HTR-8/SVneo (cell line): ENCODE results near the gene TRIP12.
"Not testable (repeated sequence)": the region's sequence is repeated elsewhere in the genome, so short reads cannot be mapped to it uniquely, and the experiment has no call there.

Experiments used
- DNase-seq: peaks from one replicate; pipeline ENCODE4 v3.0.0; 2011; ENCODE audit warnings: low spot score, mixed read lengths; ENCODE audit not compliant: insufficient read length
- FAIRE-seq: peaks from 2 replicates; lab custom pipeline; 2011; peaks lifted over from hg19 to GRCh38; lab: Jason Lieb, UNC

The TRIP12 gene

GRCh38 chr2:229838729-229839128, 83.1 kb downstream of the TRIP12 start:
- no peak for FAIRE-seq
- DNase-seq, result no peak

GRCh38 chr2:229836847-229837246, 85.0 kb downstream of the TRIP12 start:
- FAIRE-seq (no peak), DNase-seq (no peak)

DNA sequence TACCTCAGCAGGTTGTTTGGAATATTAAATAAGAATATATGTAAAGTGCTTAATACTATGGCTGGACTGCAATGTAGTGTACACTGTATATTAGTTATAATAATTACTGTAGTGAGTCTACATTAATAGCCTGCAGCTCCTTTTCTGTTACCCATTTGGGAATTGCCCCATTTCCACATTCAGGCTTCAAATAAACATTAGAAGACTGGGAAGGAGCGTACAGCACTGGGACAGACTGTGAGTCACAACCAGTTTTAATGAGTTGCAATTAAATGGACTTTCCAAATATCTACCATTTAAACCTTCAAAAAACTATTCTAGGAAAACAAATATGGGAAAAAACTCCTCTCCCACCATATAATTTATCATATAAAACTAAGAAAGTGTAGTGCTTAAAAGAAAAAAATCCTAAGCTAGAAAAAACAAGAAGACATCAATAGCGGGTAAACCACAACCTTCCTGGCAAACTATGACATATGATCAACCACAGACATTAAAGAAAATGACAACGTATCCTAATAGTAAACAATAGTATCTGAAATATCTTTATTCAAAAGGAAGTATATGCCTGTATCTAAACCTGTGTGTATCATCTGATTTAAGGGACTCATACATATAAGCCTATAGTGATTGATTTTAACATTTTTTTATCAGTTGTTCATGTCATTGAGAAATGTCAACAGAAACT, 86.1 kb downstream of the TRIP12 start:
- FAIRE-seq (no peak), DNase-seq (no peak)

DNA sequence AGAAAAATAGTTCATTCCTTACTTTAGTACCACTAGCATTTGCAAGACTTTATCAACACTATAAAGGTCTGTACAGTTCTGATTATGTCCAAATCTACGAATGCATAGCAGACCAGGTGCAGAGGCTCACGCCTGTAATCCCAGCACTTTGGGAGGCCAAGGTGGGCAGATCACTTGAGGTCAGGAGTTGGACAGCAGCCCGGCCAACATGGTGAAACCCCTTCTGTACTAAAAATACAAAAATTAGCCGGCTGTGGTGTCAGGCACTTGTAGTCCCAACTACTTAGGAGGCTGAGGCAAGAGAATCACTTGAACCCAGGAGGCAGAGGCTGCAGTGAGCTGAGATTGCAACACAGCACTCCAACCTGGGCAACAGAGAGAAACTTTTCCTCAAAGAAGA, 87.4 kb downstream of the TRIP12 start:
- DNase-seq, FAIRE-seq: not testable (repeated sequence)

DNA sequence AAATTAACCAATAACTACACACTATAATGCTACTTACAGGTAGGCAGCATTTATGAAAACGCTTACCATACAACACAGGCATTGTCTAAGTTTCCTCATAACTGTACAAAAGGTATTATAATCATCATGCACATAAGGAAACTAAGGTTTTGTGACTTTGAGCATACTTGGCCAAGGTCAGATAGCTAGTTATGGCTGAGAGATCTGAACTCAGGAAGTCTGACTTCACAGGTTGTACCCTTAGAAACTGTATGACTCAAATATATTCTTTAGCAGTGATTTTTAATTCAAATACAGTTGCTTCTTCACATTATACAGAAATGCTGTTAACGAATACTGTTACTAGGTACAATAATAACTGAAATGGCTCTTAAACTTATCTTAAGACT, 89.3 kb downstream of the TRIP12 start:
- DNase-seq (no peak), FAIRE-seq (no peak)

DNA sequence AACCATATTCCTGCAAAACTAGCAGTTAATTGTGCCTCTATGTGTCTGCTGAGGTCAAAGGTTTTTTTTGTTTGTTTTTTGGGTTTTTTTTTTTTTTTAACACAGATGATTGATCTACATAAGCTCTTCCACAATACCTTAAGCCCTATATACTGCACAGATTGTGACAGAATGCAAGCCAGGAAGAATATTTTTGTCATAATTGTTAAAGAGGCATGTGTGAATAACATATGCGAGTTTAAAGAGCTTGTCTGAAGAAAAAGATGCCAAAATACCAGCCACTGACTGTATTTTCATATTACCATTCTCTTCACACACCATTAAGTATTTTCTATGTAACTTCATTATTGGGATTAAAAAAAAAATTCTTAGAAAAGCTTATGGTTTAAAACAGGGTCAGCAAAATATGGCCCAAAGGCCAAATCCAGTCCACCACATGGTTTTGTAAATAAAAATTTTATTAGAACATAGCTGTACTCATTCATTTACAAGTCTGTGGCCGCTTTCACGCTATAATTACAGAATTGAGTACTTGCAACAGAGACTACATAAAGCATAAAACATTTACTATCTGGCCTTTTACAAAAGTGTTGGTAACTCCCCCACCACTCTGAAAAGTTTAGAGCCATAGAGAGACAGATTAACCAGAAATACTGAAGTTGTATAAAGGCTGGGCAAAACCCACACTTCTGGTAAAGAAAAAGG, 89.9 kb downstream of the TRIP12 start:
- FAIRE-seq, result no peak

GRCh38 chr2:229825476-229825875, 96.3 kb downstream of the TRIP12 start:
- DNase-seq, result no peak
- no peak for FAIRE-seq

More for the DNA sequence above, 89.9 kb downstream of the TRIP12 start:
- no peak for DNase-seq

- no peak for FAIRE-seq
- no peak for DNase-seq
Observed at GRCh38 chr2:229821316-229821715, 100.5 kb downstream of the TRIP12 start.

GRCh38 chr2:229818230-229818629, 103.6 kb downstream of the TRIP12 start:
- DNase-seq (no peak), FAIRE-seq (no peak)

GRCh38 chr2:229815858-229816257, 106.0 kb downstream of the TRIP12 start:
- no peak for FAIRE-seq
- peak; percentile 22 for DNase-seq

DNA sequence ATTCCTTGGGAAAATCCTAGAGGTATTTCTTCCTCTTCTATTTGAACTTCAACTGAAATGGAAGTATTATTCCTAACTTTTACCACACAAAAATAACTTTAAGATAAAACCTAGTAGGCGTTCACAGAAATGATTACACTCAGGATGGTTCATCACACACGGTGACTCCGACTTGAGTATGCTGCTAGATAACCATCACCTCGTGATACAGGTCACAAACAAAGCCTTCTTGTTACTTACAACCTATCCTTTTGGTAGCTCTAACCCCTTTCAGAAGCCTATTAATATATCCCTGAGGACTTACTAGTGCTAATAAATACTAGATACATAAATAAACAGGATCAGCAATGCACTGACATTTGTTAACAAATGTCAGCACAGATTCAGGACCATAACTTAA, 106.5 kb downstream of the TRIP12 start:
- FAIRE-seq (no peak), DNase-seq (no peak)

DNA sequence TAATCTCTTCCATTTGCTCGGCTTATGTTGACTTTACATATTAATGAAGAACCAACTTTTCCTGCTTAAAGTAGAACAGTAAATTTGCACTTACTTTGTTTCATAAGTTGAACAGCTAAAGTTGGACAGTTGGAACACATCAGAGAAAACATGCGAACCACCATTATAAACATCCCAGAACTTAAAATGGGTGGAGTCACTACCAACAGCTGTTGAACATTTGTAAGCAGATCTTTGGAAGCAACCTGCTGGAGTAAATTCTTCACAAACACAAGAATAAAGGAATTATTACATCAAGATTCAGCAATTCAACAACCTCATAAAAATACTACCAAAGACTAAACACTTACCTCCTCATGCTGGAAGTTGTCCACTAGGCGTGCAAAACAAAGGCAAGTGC, 111.0 kb downstream of the TRIP12 start:
- no peak for DNase-seq
- no peak for FAIRE-seq

- no peak for FAIRE-seq
- DNase-seq, result no peak
Observed at GRCh38 chr2:229805559-229805958, 116.2 kb downstream of the TRIP12 start.

- no peak for FAIRE-seq
- no peak for DNase-seq
Observed at GRCh38 chr2:229802785-229803184, 119.0 kb downstream of the TRIP12 start.

DNA sequence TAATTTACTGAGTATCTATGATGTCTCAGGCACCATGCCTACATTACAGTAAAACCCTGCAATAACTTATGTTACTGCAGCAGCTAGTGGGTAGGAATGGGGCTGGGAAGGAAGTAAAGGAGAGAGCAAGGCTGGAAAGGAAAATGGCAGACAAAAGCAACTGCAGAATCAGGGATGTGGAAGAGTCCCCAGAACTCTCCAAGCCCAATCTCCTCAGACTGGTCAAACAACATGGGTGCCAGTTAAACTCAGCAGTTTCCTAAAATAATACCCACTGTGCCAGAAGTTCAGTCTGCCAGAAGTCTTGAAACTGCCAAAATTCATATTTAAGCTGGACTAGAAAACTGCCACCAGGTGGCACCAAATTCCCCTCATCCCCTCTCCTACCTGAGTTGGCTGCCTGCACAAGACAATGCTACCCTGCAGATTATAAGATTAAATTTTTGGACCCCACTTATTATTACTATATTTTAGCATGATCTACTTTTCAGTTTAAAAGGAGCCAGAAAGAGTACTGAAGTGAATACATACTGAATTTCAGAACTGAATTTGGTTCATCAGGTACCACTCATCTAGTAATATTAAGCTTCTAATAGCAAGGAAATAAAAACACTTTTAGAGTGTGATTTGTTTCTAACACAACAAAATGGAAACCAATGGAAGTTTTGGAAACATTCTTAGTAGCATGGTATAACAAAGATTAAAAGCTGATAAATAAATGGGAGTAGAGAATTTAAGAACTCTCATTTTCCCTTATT, 120.6 kb downstream of the TRIP12 start:
- DNase-seq (peak; percentile 46), FAIRE-seq (no peak)

GRCh38 chr2:229798446-229799155, 123.2 kb downstream of the TRIP12 start:
- DNase-seq (no peak), FAIRE-seq (no peak)

GRCh38 chr2:229795058-229795457, 126.8 kb downstream of the TRIP12 start:
- FAIRE-seq (no peak), DNase-seq (no peak)

DNA sequence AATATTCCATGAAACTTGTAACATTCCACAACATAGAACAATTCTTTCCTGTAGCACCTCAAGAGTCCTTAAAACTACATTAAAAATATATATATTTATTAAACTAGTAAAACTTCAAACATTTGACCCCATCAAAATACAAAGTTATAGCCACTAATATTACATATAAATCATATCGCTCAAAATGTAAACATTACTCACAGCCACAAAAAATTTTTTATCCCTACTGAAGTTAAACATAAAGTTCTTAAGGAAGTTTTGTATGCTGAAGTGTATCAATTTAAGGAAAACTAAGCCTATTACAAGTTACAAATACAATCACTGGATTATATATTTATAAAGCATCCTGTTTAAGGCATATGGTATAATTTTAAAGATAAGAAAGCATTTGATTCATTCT, 127.2 kb downstream of the TRIP12 start:
- no peak for FAIRE-seq
- DNase-seq, result no peak

- DNase-seq, FAIRE-seq: not testable (repeated sequence)
Observed at GRCh38 chr2:229786289-229786688, 135.5 kb downstream of the TRIP12 start.

- no peak for FAIRE-seq
- DNase-seq, result no peak
Observed at GRCh38 chr2:229784791-229785190, 137.0 kb downstream of the TRIP12 start.
